Endothelial cell of umbilical vein (primary cell): ENCODE data around the gene ICAM1. TPM values are rescaled to one million over a fixed set of nuclear protein-coding genes. Genes with fewer than 3 reads are reported as not detected.
A peak's percentile ranks its signal among the peaks of the same experiment; 100 is the strongest.

Experiments used
- BruUV-seq: library from RNA; stranded (reverse); fragments of 400-500 nt; replicated peaks from 2 replicates; lab custom pipeline; 2021; lab: Mats Ljungman, UMichigan
- CTCF ChIA-PET: fragments of 300-600, 350-600 bp; sonication (Branson Sonifier 250); formaldehyde crosslinking; loops from one replicate; lab custom pipeline; 2021; ENCODE audit warnings: antibody characterized with exemption, inconsistent platforms; lab: Charles Lee
- POLR2A ChIA-PET: fragments of 300-600, 350-600 bp; sonication (Branson Sonifier 250); formaldehyde crosslinking; loops from one replicate; lab custom pipeline; 2021; ENCODE audit warnings: antibody characterized with exemption, inconsistent platforms; lab: Charles Lee
- DNase-seq: peaks from one replicate; pipeline ENCODE4 v3.0.0-alpha.2; 2011; ENCODE audit warnings: low read depth, low spot score
- FAIRE-seq: peaks from 2 replicates; lab custom pipeline; 2011; peaks lifted over from hg19 to GRCh38; lab: Jason Lieb, UNC
- H2AFZ ChIP-seq: 2 replicates; pipeline ENCODE4 v1.6.0; 2012; ENCODE audit warnings: low read depth, low read length, control low read depth, inconsistent platforms
- H3K27ac ChIP-seq: 2 replicates; pipeline ENCODE4 v1.5.1; 2011; ENCODE audit warnings: low read depth, mild to moderate bottlenecking, control low read depth, low read length, moderate library complexity; ENCODE audit not compliant: insufficient read depth
- H3K27me3 ChIP-seq, 2 experiments: 2 replicates each; pipeline versions ENCODE4 v1.6.0 to v1.6.1; 2011; ENCODE audit warnings: low read length in 2 of 2, mixed read lengths in 1 of 2; ENCODE audit not compliant: control insufficient read depth in 2 of 2, insufficient read depth in 2 of 2
- H3K36me3 ChIP-seq, 2 experiments: 2 replicates in 1 of 2; 3 replicates in 1 of 2; pipeline ENCODE4 v1.5.1; 2011; ENCODE audit warnings: low read length in 2 of 2, mild to moderate bottlenecking in 1 of 2, moderate library complexity in 1 of 2; ENCODE audit not compliant: control insufficient read depth in 2 of 2, insufficient read depth in 2 of 2; ENCODE audit errors: extremely low read depth in 1 of 2
- H3K4me1 ChIP-seq: 3 replicates; pipeline ENCODE4 v1.5.1; 2011; ENCODE audit warnings: mild to moderate bottlenecking, low read length; ENCODE audit not compliant: control insufficient read depth, insufficient read depth; ENCODE audit errors: extremely low read depth
- H3K4me2 ChIP-seq: 2 replicates; pipeline ENCODE4 v1.6.1; 2011; ENCODE audit warnings: low read length, control low read depth, mixed read lengths; ENCODE audit not compliant: insufficient read depth
- H3K4me3 ChIP-seq, 3 experiments: fragments of 200-600 bp in 1 of 3; sonication (generic), shearing (Covaris generic) in 1 of 3; replicated peaks in 1 of 3; 2 replicates each; pipeline ENCODE4 v1.5.1; 2011 to 2016; ENCODE audit warnings: control low read depth in 3 of 3, low read length in 3 of 3, mild to moderate bottlenecking in 2 of 3, inconsistent platforms in 1 of 3, low read depth in 1 of 3, moderate library complexity in 1 of 3; ENCODE audit not compliant: insufficient read depth in 1 of 3
- H3K79me2 ChIP-seq: 2 replicates; pipeline ENCODE4 v1.6.0; 2012; ENCODE audit warnings: low read length, inconsistent platforms; ENCODE audit not compliant: control insufficient read depth, insufficient read depth
- H3K9ac ChIP-seq: replicated peaks from 2 replicates; pipeline ENCODE3; 2011; ENCODE audit warnings: low read length, control low read depth; ENCODE audit not compliant: insufficient read depth; ENCODE audit errors: extremely low read depth
- H3K9me1 ChIP-seq: replicated peaks from 3 replicates; pipeline ENCODE4 v1.6.0; 2011; ENCODE audit warnings: mild to moderate bottlenecking, low read length; ENCODE audit not compliant: control insufficient read depth, insufficient read depth; ENCODE audit errors: extremely low read depth
- H3K9me3 ChIP-seq: replicated peaks from 2 replicates; pipeline ENCODE4 v1.5.1; 2012; ENCODE audit warnings: low read length, inconsistent platforms; ENCODE audit not compliant: control insufficient read depth, insufficient read depth
- H4K20me1 ChIP-seq: replicated peaks from 2 replicates; pipeline ENCODE3; 2011; ENCODE audit warnings: mild to moderate bottlenecking, low read length; ENCODE audit not compliant: control insufficient read depth, insufficient read depth; ENCODE audit errors: extremely low read depth
- EZH2 ChIP-seq: IDR thresholded peaks from 2 replicates; pipeline ENCODE4 v1.6.1; 2012; ENCODE audit warnings: borderline replicate concordance, low read depth, mild to moderate bottlenecking, moderate library complexity, low read length, inconsistent platforms; ENCODE audit not compliant: severe bottlenecking
- FOS ChIP-seq: IDR thresholded peaks from 2 replicates; pipeline ENCODE4 v1.6.1; 2011; ENCODE audit warnings: mild to moderate bottlenecking, low read length, moderate library complexity, borderline replicate concordance; ENCODE audit not compliant: insufficient read depth
- GATA2 ChIP-seq: IDR thresholded peaks from 2 replicates; pipeline ENCODE4 v1.7.0; 2011; ENCODE audit warnings: low read depth, mild to moderate bottlenecking, moderate library complexity, mixed read lengths, low read length; ENCODE audit not compliant: insufficient read length, insufficient read depth
- JUN ChIP-seq: IDR thresholded peaks from 2 replicates; pipeline ENCODE4 v1.6.1; 2011; ENCODE audit warnings: borderline replicate concordance, low read depth; ENCODE audit not compliant: insufficient read length, insufficient read depth
- MYC ChIP-seq: IDR thresholded peaks from one replicate; pipeline ENCODE4 v1.6.1; 2011; ENCODE audit warnings: mild to moderate bottlenecking, low read depth, low read length
- POLR2A ChIP-seq: IDR thresholded peaks from 2 replicates; pipeline ENCODE4 v1.6.1; 2012; ENCODE audit warnings: low read depth, mild to moderate bottlenecking, control low read depth, low read length
- POLR2AphosphoS5 ChIP-seq: IDR thresholded peaks from 2 replicates; pipeline ENCODE4 v1.6.1; 2012; ENCODE audit warnings: low read depth, mild to moderate bottlenecking, control low read depth, low read length, moderate library complexity; ENCODE audit not compliant: insufficient read depth
- dilution Hi-C: fragments of 300-500 bp; cut with MboI; formaldehyde crosslinking; loops from one replicate; pipeline ENCODE4 v1.15.0; 2019; ENCODE audit warnings: low sequenced_read_pairs; ENCODE audit not compliant: extremely low pct_ligation_motif_present
- intact Hi-C: fragments of 100-400 bp; cut with micrococcal nuclease; formaldehyde crosslinking; loops from one replicate; pipeline ENCODE4 v1.10.0; 2022
- polyA plus RNA-seq, 4 experiments: library from polyadenylated mRNA; depleted of rRNA in 3 of 4; stranded (reverse) in 3 of 4; unstranded in 1 of 4; fragments of >200 nt; gene quantifications; 2 replicates each; pipeline versions ENCODE4 v1.2.1 to v1.2.3, GENCODE V29; 2011 to 2012; ENCODE audit warnings: missing spikeins in 1 of 4
- total RNA-seq: library from RNA; stranded (reverse); gene quantifications from 2 replicates; pipeline ENCODE4 v1.2.3, GENCODE V29; 2021
- TF ChIP-seq, protein P1 (sequence below), 2 donors: IDR thresholded peaks; 1 replicate in 1 of 2; 2 replicates in 1 of 2; pipeline ENCODE4 v1.5.1; 2011; ENCODE audit warnings: low read length in 2 of 2, mild to moderate bottlenecking in 2 of 2, moderate library complexity in 2 of 2, control low read depth in 1 of 2, inconsistent platforms in 1 of 2, low read depth in 1 of 2; ENCODE audit not compliant: insufficient read depth in 1 of 2; ENCODE audit errors: extremely low read depth in 1 of 2
- TF ChIP-seq, protein P2 (sequence below): IDR thresholded peaks from 2 replicates; pipeline ENCODE4 v1.6.1; 2011; ENCODE audit not compliant: insufficient read depth, insufficient read length

Gene ICAM1
- total and polyA plus RNA-seq, 2 donors (not counting 3 experiments of a cell fraction or from before 2014, with no cell fraction given) = 20.5 to 30.4 TPM

DNA sequence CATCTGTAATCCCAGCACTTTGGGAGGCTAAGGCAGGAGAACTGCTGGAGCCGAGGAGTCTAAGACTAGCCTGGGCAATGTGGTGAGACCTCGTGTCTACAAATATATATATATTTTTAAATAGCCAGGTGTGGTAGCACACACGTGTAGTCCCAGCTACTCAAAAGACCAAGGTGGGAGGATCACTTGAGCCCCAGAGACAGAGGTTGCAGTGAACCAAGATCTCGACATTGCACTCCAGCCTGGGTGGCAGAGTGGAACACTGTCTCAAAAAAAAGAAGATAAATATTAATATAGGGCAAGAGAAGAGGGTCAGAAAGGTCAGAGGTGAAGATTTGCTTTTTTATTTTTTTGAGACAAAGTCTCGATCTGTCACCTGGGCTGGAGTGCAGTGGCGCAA is 24.4 kb upstream of the ICAM1 start:
- FAIRE-seq = no peak
- POLR2A ChIA-PET = no interaction called here
- DNase-seq = no peak

DNA sequence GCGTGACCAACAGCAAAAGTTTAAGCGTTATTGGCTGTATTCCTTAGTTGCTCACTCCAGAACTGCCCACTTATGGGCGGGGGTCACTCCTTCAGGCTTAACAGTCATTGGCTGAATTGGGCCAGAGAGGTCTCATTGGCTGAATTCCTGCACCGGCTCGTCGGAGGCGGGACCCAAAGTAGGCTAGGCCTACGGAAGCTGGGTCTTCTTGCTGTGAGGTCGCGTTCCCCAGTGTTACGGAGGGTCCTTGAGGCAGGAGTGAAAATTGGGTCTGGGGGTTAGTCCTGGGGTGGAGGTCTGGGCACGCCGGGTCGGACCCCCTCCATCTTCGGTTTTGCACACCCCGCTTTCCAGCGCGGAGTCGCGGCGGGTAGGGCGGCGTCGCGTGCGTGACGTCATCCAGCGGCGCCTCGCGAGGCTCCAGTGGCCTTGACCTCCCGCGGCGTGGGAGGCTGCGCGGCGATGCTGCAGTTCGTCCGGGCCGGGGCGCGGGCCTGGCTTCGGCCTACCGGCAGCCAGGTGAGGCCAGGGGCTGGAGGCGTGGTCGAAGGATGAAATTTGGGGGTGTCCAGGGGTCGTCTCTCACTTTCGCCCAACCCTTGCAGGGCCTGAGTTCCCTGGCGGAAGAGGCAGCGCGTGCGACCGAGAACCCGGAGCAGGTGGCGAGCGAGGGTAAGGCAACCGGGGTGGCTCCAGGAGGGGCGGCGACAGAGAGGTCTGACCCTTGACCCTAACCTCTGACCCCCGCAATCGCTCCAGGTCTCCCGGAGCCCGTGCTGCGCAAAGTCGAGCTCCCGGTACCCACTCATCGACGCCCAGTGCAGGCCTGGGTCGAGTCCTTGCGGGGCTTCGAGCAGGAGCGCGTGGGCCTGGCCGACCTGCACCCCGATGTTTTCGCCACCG is 18.9 kb upstream of the ICAM1 start, which contains the start of gene MRPL4:
MRPL4 (plus strand) TSS at position 423 of the 903 bp plus-strand sequence; CDS start at position 463, 40 bp downstream.
- Histone ChIP-seq H3K36me3 (peaks cover 6 to 10% of the 10 kb centered on the region in 2 experiments), H3K9ac (peak within 1 kb of the TSS; percentile 52), H3K4me2 (peak within 1 kb of the TSS; percentile 94), H3K27me3 (no peaks in the 10 kb centered on the region), H3K79me2 (peaks cover 19% of the 10 kb centered on the region), H3K9me3 (no peaks in the 10 kb centered on the region), H3K4me1 (peaks cover 8% of the 10 kb centered on the region), H3K4me3 (peak within 1 kb of the TSS; percentile 14 to 89 (median 59)), H3K9me1 (no peaks in the 10 kb centered on the region), H2AFZ (peak within 1 kb of the TSS; percentile 78), H4K20me1 (no peaks in the 10 kb centered on the region), H3K27ac (peak within 1 kb of the TSS; percentile 14)
- ChIA-PET POLR2A (no interaction called here), CTCF (interaction anchor here (1.0 to 3.6 kb wide), 5 partner anchors 24 to 321 kb away, joined by 3 to 65 read pairs (median 10); no protein-coding TSS in a partner anchor)
- peak; percentile 78 for TF ChIP-seq POLR2AphosphoS5
- TF ChIP-seq GATA2 = no peak
- TF ChIP-seq EZH2 = no peak
- TF ChIP-seq JUN = no peak
- TF ChIP-seq, protein P1, sequence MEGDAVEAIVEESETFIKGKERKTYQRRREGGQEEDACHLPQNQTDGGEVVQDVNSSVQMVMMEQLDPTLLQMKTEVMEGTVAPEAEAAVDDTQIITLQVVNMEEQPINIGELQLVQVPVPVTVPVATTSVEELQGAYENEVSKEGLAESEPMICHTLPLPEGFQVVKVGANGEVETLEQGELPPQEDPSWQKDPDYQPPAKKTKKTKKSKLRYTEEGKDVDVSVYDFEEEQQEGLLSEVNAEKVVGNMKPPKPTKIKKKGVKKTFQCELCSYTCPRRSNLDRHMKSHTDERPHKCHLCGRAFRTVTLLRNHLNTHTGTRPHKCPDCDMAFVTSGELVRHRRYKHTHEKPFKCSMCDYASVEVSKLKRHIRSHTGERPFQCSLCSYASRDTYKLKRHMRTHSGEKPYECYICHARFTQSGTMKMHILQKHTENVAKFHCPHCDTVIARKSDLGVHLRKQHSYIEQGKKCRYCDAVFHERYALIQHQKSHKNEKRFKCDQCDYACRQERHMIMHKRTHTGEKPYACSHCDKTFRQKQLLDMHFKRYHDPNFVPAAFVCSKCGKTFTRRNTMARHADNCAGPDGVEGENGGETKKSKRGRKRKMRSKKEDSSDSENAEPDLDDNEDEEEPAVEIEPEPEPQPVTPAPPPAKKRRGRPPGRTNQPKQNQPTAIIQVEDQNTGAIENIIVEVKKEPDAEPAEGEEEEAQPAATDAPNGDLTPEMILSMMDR (IDR thresholded peaks at IDR 0.05; ENCODE audit: extremely low read depth in 1 of 2, insufficient read depth in 1 of 2, low read depth in 1 of 2, low read length in 2 of 2) = no peak
- peak; percentile 94 for TF ChIP-seq MYC
- TF ChIP-seq, protein P2, sequence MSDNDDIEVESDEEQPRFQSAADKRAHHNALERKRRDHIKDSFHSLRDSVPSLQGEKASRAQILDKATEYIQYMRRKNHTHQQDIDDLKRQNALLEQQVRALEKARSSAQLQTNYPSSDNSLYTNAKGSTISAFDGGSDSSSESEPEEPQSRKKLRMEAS = peak; percentile 24
- no peak for TF ChIP-seq FOS
- TF ChIP-seq POLR2A = peak; percentile 72
- dilution Hi-C loops = no loop called here
- no TSS peak for BruUV-seq
- DNase-seq (peak; percentile 99), FAIRE-seq (peak; percentile 100)
- intact Hi-C loops = loop anchor here (2.0 to 5.0 kb wide), 3 partner anchors 80 to 177 kb away; partner anchors contain the start of gene RAVER1

More for the DNA sequence above, 24.4 kb upstream of the ICAM1 start:
- no peak overlapping the region for H3K4me2 ChIP-seq
- no peak for TF ChIP-seq POLR2A
- TF ChIP-seq EZH2 = no peak
- TF ChIP-seq GATA2 = no peak
- no peak overlapping the region for H3K4me3 ChIP-seq
- CTCF ChIA-PET = interaction anchor here (0.8 to 3.0 kb wide), 3 partner anchors 18 to 316 kb away, joined by 3 to 12 read pairs (median 4); no protein-coding TSS in a partner anchor
- no peaks in the 10 kb centered on the region for H3K79me2 ChIP-seq
- H2AFZ ChIP-seq = no peak overlapping the region
- intact Hi-C loops (no loop called here), dilution Hi-C loops (no loop called here)
- no peaks in the 10 kb centered on the region for H3K36me3 ChIP-seq
- no peaks in the 10 kb centered on the region for H4K20me1 ChIP-seq
- H3K27me3 ChIP-seq = no peaks in the 10 kb centered on the region
- no peaks in the 10 kb centered on the region for H3K4me1 ChIP-seq
- H3K9me3 ChIP-seq = no peaks in the 10 kb centered on the region
- no TSS peak for BruUV-seq
- H3K27ac ChIP-seq = no peak overlapping the region
- no peak overlapping the region for H3K9ac ChIP-seq
- no peaks in the 10 kb centered on the region for H3K9me1 ChIP-seq
